Ectodermal cell (in vitro differentiated cells): Measurements from ENCODE around the gene BLM.

Experiments
- H3K27ac ChIP-seq: 2 replicates; pipeline ENCODE4 v1.7.0; 2013; ENCODE audit warnings: mild to moderate bottlenecking, low read depth, low read length; ENCODE audit not compliant: insufficient read depth, poor library complexity, severe bottlenecking
- H3K27me3 ChIP-seq: 2 replicates; pipeline ENCODE4 v1.7.0; 2013; ENCODE audit warnings: mild to moderate bottlenecking, low read length; ENCODE audit not compliant: insufficient read depth, control insufficient read depth, poor library complexity, severe bottlenecking
- H3K36me3 ChIP-seq: one replicate; pipeline ENCODE4 v1.7.0; 2013; ENCODE audit warnings: low read length; ENCODE audit not compliant: control insufficient read depth, insufficient read depth
- H3K4me1 ChIP-seq: one replicate; pipeline ENCODE4 v1.7.0; 2013; ENCODE audit warnings: low read length; ENCODE audit not compliant: control insufficient read depth, insufficient read depth
- H3K4me3 ChIP-seq: 2 replicates; pipeline ENCODE4 v1.7.0; 2013; ENCODE audit warnings: low read depth, low read length, control low read depth; ENCODE audit not compliant: insufficient read depth
- H3K9me3 ChIP-seq: 2 replicates; pipeline ENCODE4 v1.7.0; 2013; ENCODE audit warnings: mild to moderate bottlenecking, low read length, moderate library complexity; ENCODE audit not compliant: control insufficient read depth
- WGBS, 2 experiments: methylation state at CpG; one replicate each; pipeline ENCODE4 v1.1.7; 2013; ENCODE audit warnings: missing lambda C conversion rate in 2 of 2; 5-methylcytosine and 5-hydroxymethylcytosine counted together

Gene BLM

DNA sequence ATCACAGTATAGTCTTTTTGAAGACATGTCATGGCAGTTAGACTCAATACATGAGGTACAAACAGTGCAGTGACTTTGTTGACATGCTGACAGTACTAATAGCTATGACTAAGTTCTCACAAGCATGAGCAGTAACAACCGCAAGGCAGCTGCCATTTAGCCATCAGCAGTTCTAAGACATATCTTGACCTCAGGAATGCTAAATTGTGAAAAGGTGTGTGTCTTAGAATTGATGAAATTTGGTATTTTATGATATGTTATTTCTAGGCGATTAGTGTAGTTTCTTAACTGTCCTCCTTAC lies 90.6 kb downstream of the BLM start:
- no peaks in the 10 kb centered on the region for H3K27me3 ChIP-seq
- H3K9me3 ChIP-seq: no peaks in the 10 kb centered on the region
- H3K4me1 ChIP-seq: no peaks in the 10 kb centered on the region
- 96 to 100% methylated on average over 1 to 2 of the region's 2 CpGs for WGBS, 2 experiments
- H3K27ac ChIP-seq: no peak overlapping the region
- H3K36me3 ChIP-seq: peaks cover 19% of the 10 kb centered on the region
- no peak overlapping the region for H3K4me3 ChIP-seq

DNA sequence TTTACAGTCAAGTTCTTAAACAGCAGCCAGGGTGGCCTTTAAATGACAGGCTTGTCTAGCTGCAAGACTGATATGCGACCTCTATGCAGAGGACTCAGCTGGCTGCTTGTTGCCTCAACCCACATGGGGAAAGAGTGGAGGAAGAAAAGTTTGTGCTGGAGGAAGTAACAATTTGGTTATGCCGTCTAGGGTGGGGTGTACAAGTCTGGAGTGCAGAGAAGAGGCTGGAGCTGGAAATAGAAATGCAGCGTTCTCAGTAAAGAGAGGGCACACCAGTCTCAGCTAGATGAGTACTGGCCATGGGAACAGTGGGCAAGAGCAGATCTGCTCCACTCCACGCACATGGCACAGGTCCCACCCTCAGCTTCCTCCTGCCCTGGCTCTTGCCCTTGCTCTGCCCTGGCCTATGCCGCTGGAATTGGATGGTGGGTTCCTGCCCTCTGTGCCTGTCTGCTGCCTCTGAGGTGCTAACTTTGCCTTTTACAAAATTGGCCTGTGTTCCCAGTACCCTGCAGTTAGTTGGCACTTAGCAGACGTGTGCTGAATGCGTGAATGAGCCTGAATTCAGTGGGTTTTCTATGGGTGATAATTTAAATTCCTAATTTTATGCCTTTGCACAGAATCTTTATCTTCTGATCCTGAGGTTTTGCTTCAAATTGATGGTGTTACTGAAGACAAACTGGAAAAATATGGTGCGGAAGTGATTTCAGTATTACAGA lies 91.5 kb downstream of the BLM start:
- H3K36me3 ChIP-seq: peaks cover 18% of the 10 kb centered on the region
- no peaks in the 10 kb centered on the region for H3K4me1 ChIP-seq
- no peaks in the 10 kb centered on the region for H3K27me3 ChIP-seq
- no peak overlapping the region for H3K4me3 ChIP-seq
- no peak overlapping the region for H3K27ac ChIP-seq
- 90 to 91% methylated on average over 8 of the region's 8 CpGs for WGBS, 2 experiments
- H3K9me3 ChIP-seq: no peaks in the 10 kb centered on the region

GRCh38 chr15:90809536-90809935 lies 92.4 kb downstream of the BLM start:
- H3K4me1 ChIP-seq: no peaks in the 10 kb centered on the region
- H3K4me3 ChIP-seq: no peak overlapping the region
- H3K27me3 ChIP-seq: no peaks in the 10 kb centered on the region
- H3K27ac ChIP-seq: no peak overlapping the region
- peaks cover 12% of the 10 kb centered on the region for H3K36me3 ChIP-seq
- WGBS, 2 experiments: 92 to 95% methylated on average over 4 of the region's 4 CpGs
- H3K9me3 ChIP-seq: no peaks in the 10 kb centered on the region

- H3K27ac ChIP-seq: no peak overlapping the region
- H3K4me1 ChIP-seq: no peaks in the 10 kb centered on the region
- no peaks in the 10 kb centered on the region for H3K27me3 ChIP-seq
- H3K4me3 ChIP-seq: no peak overlapping the region
- H3K36me3 ChIP-seq: peaks cover 12% of the 10 kb centered on the region
- no peaks in the 10 kb centered on the region for H3K9me3 ChIP-seq
- 93% methylated on average over 4 of the region's 4 CpGs for WGBS, 2 experiments
Measured at GRCh38 chr15:90810354-90810753, 93.2 kb downstream of the BLM start.

GRCh38 chr15:90812171-90812957 lies 95.2 kb downstream of the BLM start:
- H3K36me3 ChIP-seq: peaks cover 12% of the 10 kb centered on the region
- H3K27ac ChIP-seq: no peak overlapping the region
- no peaks in the 10 kb centered on the region for H3K9me3 ChIP-seq
- H3K27me3 ChIP-seq: no peaks in the 10 kb centered on the region
- no peaks in the 10 kb centered on the region for H3K4me1 ChIP-seq
- H3K4me3 ChIP-seq: no peak overlapping the region
- 94% methylated on average over 10 of the region's 10 CpGs for WGBS, 2 experiments

- Histone ChIP-seq H3K27ac (no peak overlapping the region), H3K27me3 (no peaks in the 10 kb centered on the region), H3K9me3 (no peaks in the 10 kb centered on the region), H3K4me1 (no peaks in the 10 kb centered on the region), H3K36me3 (peaks cover 12% of the 10 kb centered on the region), H3K4me3 (no peak overlapping the region)
- 94 to 95% methylated on average over 6 of the region's 6 CpGs for WGBS, 2 experiments
Measured at GRCh38 chr15:90812958-90813265, 95.8 kb downstream of the BLM start.

GRCh38 chr15:90813796-90814190 lies 96.6 kb downstream of the BLM start:
- 78 to 81% methylated on average over 2 of the region's 2 CpGs for WGBS, 2 experiments
- Histone ChIP-seq H3K27me3 (no peaks in the 10 kb centered on the region), H3K36me3 (peaks cover 12% of the 10 kb centered on the region), H3K4me3 (no peak overlapping the region), H3K27ac (no peak overlapping the region), H3K4me1 (peaks cover 5% of the 10 kb centered on the region), H3K9me3 (no peaks in the 10 kb centered on the region)

DNA sequence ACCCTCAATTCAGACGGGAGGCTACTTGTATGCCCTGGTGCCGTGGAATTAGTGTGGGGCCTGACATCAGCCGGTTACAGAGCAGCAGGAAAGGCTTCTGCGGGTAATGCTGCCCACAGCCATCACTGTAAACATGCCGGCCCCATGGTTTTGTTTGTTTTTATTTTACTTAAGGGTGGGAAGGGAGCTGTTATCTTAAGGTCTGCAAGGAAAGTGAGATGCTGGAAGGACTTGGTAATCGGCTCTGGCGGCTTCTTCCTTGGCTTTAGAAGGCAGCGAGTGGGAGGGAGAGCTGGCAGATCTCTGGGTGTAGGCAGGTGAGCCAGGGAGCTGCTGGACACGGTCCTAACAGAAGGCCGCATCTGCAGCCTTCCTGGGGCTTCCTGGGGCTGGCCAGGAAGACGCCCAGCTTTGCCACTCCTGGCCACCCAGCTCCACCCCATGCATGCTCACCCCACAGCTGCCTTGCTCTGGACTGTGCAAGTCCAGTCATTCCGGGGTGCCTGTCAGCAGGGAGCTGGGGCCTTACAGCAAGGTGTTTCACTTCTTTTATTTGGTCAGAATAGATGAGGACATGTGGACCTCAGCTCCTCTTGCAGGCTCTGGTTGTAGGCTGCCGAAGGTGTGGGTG lies 97.2 kb downstream of the BLM start:
- no peak overlapping the region for H3K4me3 ChIP-seq
- H3K36me3 ChIP-seq: peaks cover 8% of the 10 kb centered on the region
- 85 to 86% methylated on average over 13 of the region's 13 CpGs for WGBS, 2 experiments
- no peaks in the 10 kb centered on the region for H3K9me3 ChIP-seq
- H3K27me3 ChIP-seq: no peaks in the 10 kb centered on the region
- H3K4me1 ChIP-seq: peaks cover 5% of the 10 kb centered on the region
- no peak overlapping the region for H3K27ac ChIP-seq

- 94 to 96% methylated on average over 15 of the region's 15 CpGs for WGBS, 2 experiments
- no peaks in the 10 kb centered on the region for H3K27me3 ChIP-seq
- H3K27ac ChIP-seq: no peak overlapping the region
- no peaks in the 10 kb centered on the region for H3K36me3 ChIP-seq
- no peaks in the 10 kb centered on the region for H3K9me3 ChIP-seq
- H3K4me3 ChIP-seq: no peak overlapping the region
- peaks cover 5% of the 10 kb centered on the region for H3K4me1 ChIP-seq
Measured at GRCh38 chr15:90816401-90817116, 99.4 kb downstream of the BLM start.
